IPS-20b (cell line): ENCODE results near the gene CRYZ.
"Not testable (repeated sequence)": the region's sequence is repeated elsewhere in the genome, so short reads cannot be mapped to it uniquely, and the experiment has no call there.

Source experiments
- H3K27ac ChIP-seq: one replicate; pipeline ENCODE4 v1.5.1; 2013; ENCODE audit warnings: low read length
- H3K27me3 ChIP-seq: 2 replicates; pipeline ENCODE4 v1.6.1; 2013; ENCODE audit warnings: mild to moderate bottlenecking, low read length, inconsistent platforms; ENCODE audit not compliant: insufficient read depth
- H3K36me3 ChIP-seq: 2 replicates; pipeline ENCODE4 v1.6.1; 2013; ENCODE audit warnings: low read depth, mild to moderate bottlenecking, inconsistent platforms, low read length, moderate library complexity; ENCODE audit not compliant: insufficient read depth
- H3K4me1 ChIP-seq: 2 replicates; pipeline ENCODE4 v1.6.1; 2013; ENCODE audit warnings: mild to moderate bottlenecking, control low read depth, inconsistent platforms, low read length, moderate library complexity; ENCODE audit not compliant: insufficient read depth
- H3K4me3 ChIP-seq: 2 replicates; pipeline ENCODE4 v1.5.1; 2013; ENCODE audit warnings: mild to moderate bottlenecking, low read length, inconsistent platforms
- H3K9ac ChIP-seq: 2 replicates; pipeline ENCODE4 v1.6.1; 2013; ENCODE audit warnings: low read depth, mild to moderate bottlenecking, inconsistent platforms, low read length, moderate library complexity
- H3K9me3 ChIP-seq: 2 replicates; pipeline ENCODE4 v1.6.1; 2013; ENCODE audit warnings: mild to moderate bottlenecking, low read depth, low read length, inconsistent platforms; ENCODE audit not compliant: insufficient read depth

CRYZ gene

GRCh38 chr1:74677926-74678325 is 54.9 kb downstream of the CRYZ start:
- H3K27me3 ChIP-seq = peaks cover 21% of the 10 kb centered on the region
- no peaks in the 10 kb centered on the region for H3K36me3 ChIP-seq
- no peak overlapping the region for H3K9ac ChIP-seq
- H3K4me1 ChIP-seq = peaks cover 10% of the 10 kb centered on the region
- no peaks in the 10 kb centered on the region for H3K9me3 ChIP-seq
- H3K27ac ChIP-seq = no peak overlapping the region
- no peak overlapping the region for H3K4me3 ChIP-seq

GRCh38 chr1:74674278-74675048 is 58.4 kb downstream of the CRYZ start:
- no peak overlapping the region for H3K9ac ChIP-seq
- peaks cover 28% of the 10 kb centered on the region for H3K27me3 ChIP-seq
- H3K9me3 ChIP-seq = no peaks in the 10 kb centered on the region; the same call in 1 of the 2 replicates
- H3K27ac ChIP-seq = no peak overlapping the region
- peaks cover 10% of the 10 kb centered on the region for H3K4me1 ChIP-seq
- H3K36me3 ChIP-seq = no peaks in the 10 kb centered on the region
- H3K4me3 ChIP-seq = peak overlapping the region; percentile 67

- peak within 1 kb of the TSS; percentile 67 for H3K4me3 ChIP-seq
- peaks cover 28% of the 10 kb centered on the region for H3K27me3 ChIP-seq
- no peaks in the 10 kb centered on the region; the same call in 1 of the 2 replicates for H3K9me3 ChIP-seq
- H3K27ac ChIP-seq = no peak within 1 kb of the TSS
- no peaks in the 10 kb centered on the region for H3K36me3 ChIP-seq
- peaks cover 10% of the 10 kb centered on the region for H3K4me1 ChIP-seq
- peak within 1 kb of the TSS; percentile 21; the same call in 1 of the 2 replicates for H3K9ac ChIP-seq
Measured at GRCh38 chr1:74673351-74674111, 59.3 kb downstream of the CRYZ start, which contains the start of gene ERICH3. TSS of gene ERICH3 (minus strand) at chr1:74673792. CDS start at chr1:74673519, 273 bp downstream.

DNA sequence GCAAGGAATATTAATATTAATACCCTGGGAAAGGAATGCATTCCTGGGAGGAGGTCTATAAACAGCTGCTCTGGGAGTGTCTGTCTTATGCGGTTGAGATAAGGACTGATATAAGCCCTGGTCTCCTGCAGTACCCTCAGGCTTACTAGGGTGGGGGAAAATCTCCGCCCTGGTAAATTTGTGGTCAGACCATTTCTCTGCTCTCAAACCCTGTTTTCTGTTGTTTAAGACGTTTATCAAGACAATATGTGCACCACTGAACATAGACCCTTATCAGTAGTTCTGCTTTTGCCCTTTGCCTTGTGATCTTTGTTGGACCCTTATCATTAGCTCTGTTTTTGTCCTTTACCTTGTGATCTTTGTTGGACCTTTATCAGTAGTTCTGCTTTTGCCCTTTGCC is 62.0 kb downstream of the CRYZ start:
- not testable (repeated sequence) for H3K9me3 ChIP-seq, H3K4me3 ChIP-seq, H3K36me3 ChIP-seq, H3K9ac ChIP-seq, H3K27ac ChIP-seq, H3K4me1 ChIP-seq
- H3K27me3 ChIP-seq = peaks cover 28% of the 10 kb centered on the region
